Measurements from ENCODE around the gene ABCC1.
"Not testable (repeated sequence)": the region's sequence is repeated elsewhere in the genome, so short reads cannot be mapped to it uniquely, and the experiment has no call there.

ABCC1 gene

DNA sequence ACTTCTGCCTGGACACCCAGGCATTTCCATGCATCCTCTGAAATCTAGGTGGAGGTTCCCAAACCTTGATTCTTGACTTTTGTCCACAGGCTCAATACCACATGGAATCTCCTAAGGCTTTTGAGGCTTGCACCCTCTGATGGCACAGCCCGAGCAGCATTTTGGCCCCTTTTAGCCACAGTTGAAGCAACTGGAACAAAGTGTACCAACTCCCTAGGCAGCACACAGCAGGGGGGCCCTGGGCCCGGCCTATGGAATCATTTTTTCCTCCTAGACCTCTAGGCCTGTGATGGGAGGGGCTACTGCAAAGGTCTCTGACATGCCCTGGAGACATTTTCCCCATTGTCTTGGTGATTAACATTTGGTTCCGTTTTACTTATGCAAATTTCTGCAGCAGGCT, 32.0 kb downstream of the ABCC1 start:
- TF ChIP-seq, protein P1, sequence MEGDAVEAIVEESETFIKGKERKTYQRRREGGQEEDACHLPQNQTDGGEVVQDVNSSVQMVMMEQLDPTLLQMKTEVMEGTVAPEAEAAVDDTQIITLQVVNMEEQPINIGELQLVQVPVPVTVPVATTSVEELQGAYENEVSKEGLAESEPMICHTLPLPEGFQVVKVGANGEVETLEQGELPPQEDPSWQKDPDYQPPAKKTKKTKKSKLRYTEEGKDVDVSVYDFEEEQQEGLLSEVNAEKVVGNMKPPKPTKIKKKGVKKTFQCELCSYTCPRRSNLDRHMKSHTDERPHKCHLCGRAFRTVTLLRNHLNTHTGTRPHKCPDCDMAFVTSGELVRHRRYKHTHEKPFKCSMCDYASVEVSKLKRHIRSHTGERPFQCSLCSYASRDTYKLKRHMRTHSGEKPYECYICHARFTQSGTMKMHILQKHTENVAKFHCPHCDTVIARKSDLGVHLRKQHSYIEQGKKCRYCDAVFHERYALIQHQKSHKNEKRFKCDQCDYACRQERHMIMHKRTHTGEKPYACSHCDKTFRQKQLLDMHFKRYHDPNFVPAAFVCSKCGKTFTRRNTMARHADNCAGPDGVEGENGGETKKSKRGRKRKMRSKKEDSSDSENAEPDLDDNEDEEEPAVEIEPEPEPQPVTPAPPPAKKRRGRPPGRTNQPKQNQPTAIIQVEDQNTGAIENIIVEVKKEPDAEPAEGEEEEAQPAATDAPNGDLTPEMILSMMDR (IDR thresholded peaks at IDR 0.05; ENCODE audit: low read depth, low read length, missing control alignments), result no peak
- H3K4me3 ChIP-seq (replicated peaks; ENCODE audit: low read depth, low read length), result no peak overlapping the region
- DNase-seq (ENCODE audit: extremely low read depth, low read depth), result no peak

DNA sequence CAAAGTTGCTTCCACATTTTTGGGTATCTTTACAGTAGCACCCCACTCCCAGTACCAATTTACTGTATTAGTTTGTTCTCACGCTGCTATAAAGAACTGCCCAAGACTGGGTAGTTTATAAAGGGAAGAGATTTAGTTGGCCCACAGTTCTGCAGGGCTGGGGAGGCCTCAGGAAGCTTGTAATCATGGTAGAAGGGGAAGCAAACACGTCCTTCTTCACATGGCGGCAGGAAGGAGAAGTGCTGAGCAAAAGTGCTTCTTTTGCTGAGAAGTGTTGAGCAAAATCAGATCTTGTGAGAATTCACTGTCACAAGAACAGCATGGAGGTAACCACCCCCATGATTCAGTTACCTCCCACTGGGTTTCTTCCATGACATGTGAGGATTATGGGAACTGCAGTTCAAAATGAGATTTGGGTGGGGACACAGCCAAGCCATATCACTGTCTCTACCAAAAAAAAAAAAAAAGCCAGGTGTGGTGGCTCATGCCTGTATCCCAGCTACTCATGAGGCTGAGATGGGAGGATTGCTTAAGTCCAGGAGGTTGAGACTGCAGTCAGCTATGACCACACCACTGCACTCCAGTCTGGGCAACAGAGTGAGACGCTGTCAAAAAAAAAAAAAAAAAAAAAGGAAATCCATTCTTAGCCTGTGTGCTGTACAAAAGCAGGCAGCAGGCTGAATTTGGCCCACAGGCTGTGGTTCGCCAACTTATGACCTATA, 32.9 kb downstream of the ABCC1 start:
- DNase-seq (ENCODE audit: extremely low read depth, low read depth); H3K4me3 ChIP-seq (replicated peaks; ENCODE audit: low read depth, low read length): not testable (repeated sequence)

DNA sequence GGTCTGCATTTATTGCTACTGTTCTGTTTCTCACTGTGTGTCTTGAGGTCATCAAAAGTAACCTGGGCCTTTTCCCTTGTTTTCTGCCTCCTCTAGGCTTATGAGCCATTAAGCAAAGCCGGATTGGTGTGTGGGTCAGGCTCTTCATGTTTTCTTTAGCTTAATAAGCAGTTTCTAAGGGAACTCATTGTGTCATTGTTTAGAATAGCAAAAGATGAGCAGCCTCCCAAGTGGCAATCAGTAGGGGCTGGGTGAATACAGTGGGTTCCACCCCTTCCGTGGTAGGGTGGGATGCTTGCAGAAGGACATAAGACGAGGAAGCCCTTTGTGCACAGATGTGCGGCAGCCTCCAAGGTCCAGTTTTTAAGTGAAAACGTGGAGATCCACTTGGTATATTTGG, 34.5 kb downstream of the ABCC1 start:
- DNase-seq (ENCODE audit: extremely low read depth, low read depth), result no peak
- TF ChIP-seq, protein P1 (IDR thresholded peaks at IDR 0.05; ENCODE audit: low read depth, low read length, missing control alignments), result no peak
- no peak overlapping the region for H3K4me3 ChIP-seq (replicated peaks; ENCODE audit: low read depth, low read length)

DNA sequence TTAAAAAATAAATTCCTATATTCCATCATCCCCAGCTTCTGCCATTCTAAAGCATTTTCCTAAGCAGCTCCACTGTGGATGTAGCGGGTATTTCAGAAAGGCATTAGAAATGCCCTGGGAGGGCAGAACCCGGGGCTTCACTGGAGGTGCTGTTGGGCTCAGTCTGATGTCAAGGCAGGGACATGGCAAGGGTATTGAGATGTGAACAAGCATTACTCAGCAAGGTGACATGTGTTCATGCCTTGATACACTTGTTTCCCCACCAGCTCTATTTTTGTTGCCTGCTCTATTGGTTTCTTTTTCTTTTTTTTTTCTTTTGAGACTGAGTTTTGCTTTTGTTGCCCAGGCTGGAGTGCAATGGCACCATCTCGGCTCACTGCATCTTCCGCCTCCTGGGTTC, 35.7 kb downstream of the ABCC1 start:
- H3K4me3 ChIP-seq (replicated peaks; ENCODE audit: low read depth, low read length), result no peak overlapping the region
- TF ChIP-seq, protein P1 (IDR thresholded peaks at IDR 0.05; ENCODE audit: low read depth, low read length, missing control alignments), result no peak
- DNase-seq (ENCODE audit: extremely low read depth, low read depth), result no peak

DNA sequence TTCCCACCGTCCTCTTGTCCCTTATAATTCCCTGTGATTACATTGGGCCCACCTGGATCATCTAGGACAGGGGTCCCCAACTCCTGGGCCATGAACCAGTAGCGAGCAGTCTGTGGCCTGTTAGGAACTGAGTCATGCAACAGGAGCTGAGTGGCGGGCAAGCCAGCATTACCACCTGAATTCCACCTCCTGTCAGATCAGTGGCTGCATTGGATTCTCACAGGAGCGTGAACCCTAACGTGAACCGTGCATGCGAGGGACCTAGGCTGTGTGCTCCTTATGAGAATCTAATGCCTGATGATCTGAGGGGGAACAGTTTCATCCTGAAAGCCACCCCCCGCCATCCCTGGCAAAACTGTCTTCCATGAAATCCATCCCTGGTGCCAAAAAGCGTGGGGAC, 36.8 kb downstream of the ABCC1 start:
- H3K4me3 ChIP-seq (replicated peaks; ENCODE audit: low read depth, low read length), result no peak overlapping the region
- DNase-seq (ENCODE audit: extremely low read depth, low read depth), result no peak
- TF ChIP-seq, protein P1 (IDR thresholded peaks at IDR 0.05; ENCODE audit: low read depth, low read length, missing control alignments), result no peak

DNA sequence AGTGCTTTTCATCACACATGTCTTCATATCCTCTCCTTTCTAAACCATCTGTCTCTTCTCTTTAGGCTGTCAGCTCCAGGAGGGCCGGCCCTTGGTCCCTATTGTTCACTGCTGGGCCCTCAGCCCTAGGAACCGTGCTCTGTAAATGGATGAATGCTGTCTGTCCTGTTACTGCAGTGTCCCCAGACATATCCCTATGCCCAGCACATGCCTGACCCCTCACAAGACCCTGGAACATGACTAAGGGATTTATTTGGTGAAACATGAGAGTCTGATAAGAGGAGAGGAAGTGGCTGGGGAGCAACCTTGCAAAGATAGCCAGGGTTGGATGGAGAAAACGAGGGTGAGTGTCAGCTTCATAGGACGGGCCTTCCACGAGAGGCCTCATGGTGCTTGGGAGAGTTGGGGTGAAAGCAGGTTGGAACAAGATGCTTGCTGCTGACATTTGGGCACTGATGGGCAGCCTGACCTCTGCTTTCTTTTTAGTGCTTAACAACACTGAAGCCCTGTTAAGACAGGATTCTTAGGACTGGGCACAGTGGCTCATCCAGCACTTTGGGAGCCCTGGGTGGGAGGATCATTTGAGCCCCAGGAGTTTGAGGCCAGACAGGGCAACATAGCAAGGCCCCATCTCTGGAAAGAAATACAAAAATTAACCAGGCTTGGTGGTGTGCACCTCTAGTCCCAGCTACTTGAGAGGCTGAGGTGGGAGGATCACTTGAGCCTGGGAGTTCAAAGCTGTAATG, 39.0 kb downstream of the ABCC1 start:
- no peak for DNase-seq (ENCODE audit: extremely low read depth, low read depth)
- no peak overlapping the region for H3K4me3 ChIP-seq (replicated peaks; ENCODE audit: low read depth, low read length)
- TF ChIP-seq, protein P1 (IDR thresholded peaks at IDR 0.05; ENCODE audit: low read depth, low read length, missing control alignments), result no peak

DNA sequence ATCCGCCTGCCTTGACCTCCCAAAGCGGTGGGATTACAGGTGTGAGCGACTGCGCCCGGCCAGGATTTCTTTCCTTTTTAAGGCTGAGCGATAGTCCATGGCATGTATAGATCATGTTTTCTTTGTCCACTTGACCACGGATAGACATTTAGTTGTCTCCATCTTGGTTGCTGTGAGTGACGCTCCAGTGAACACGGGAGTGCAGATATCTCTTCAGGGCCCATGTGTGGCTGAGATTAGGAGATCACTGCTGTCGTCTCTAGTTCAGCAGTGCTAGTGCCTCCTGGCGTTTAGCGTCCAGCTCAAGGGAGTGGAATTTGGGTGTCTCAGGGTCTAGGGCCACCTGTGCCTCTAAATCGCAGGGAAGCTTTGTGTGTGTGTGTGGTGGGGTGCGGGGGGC, 41.5 kb downstream of the ABCC1 start:
- H3K4me3 ChIP-seq (replicated peaks; ENCODE audit: low read depth, low read length), result no peak overlapping the region
- TF ChIP-seq, protein P1 (IDR thresholded peaks at IDR 0.05; ENCODE audit: low read depth, low read length, missing control alignments), result no peak
- no peak for DNase-seq (ENCODE audit: extremely low read depth, low read depth)
